ENCODE data around the gene TMED6. TPM values are rescaled to one million over a fixed set of nuclear protein-coding genes. Genes with fewer than 3 reads are reported as not detected.

Gene TMED6
- total RNA-seq, 1 experiment from 2014 or later: 0.59 TPM

GRCh38 chr16:69316595-69317034 lies 35.0 kb downstream of the TMED6 start:
- Histone ChIP-seq H3K9me3 (ENCODE audit: insufficient read depth, low read depth) (no peaks in the 10 kb centered on the region), H2AFZ (no peak overlapping the region), H4K20me1 (ENCODE audit: insufficient read depth) (peaks cover 21% of the 10 kb centered on the region), H3K27me3 (ENCODE audit: insufficient read depth, low read depth) (no peaks in the 10 kb centered on the region), H3K79me2 (ENCODE audit: low read depth) (peaks cover 31% of the 10 kb centered on the region), H3K36me3 (ENCODE audit: low read depth) (peaks cover 9% of the 10 kb centered on the region), H3K4me3 (no peak overlapping the region), H3K4me1 (replicated peaks; ENCODE audit: insufficient read depth) (peaks cover 8% of the 10 kb centered on the region; the same call in 1 of the 2 replicates), H3K9me2 (ENCODE audit: insufficient read depth) (no peaks in the 10 kb centered on the region), H3K4me2 (no peak overlapping the region), H3F3A (ENCODE audit: insufficient read depth, low read depth) (peaks cover 16% of the 10 kb centered on the region; the same call in 1 of the 2 replicates), H3K27ac (no peak overlapping the region)
- no peak for DNase-seq
- TF ChIP-seq EZH2 (IDR thresholded peaks at IDR 0.05; ENCODE audit: low read depth) (no peak), CTCF (conservative IDR thresholded peaks at IDR 0.05) (no peak)
- intact Hi-C loops (cut with micrococcal nuclease; ENCODE audit: unreplicated experiment): no loop called here
- no TSS peak for BruUV-seq (replicated peaks)
- POLR2A ChIA-PET (ENCODE audit: unreplicated experiment): no interaction called here
- CTCF ChIA-PET: no interaction called here

GRCh38 chr16:69315486-69316311 lies 35.9 kb downstream of the TMED6 start:
- no peak overlapping the region for H3K4me3 ChIP-seq
- intact Hi-C loops (cut with micrococcal nuclease; ENCODE audit: unreplicated experiment): no loop called here
- no peak overlapping the region for H3K4me2 ChIP-seq
- H3F3A ChIP-seq (ENCODE audit: insufficient read depth, low read depth): peaks cover 12% of the 10 kb centered on the region; the same call in 1 of the 2 replicates
- ChIA-PET POLR2A (ENCODE audit: unreplicated experiment) (no interaction called here), CTCF (no interaction called here)
- no TSS peak for BruUV-seq (replicated peaks)
- TF ChIP-seq CTCF (conservative IDR thresholded peaks at IDR 0.05) (no peak), EZH2 (IDR thresholded peaks at IDR 0.05; ENCODE audit: low read depth) (no peak)
- no peak for DNase-seq
- H3K36me3 ChIP-seq (ENCODE audit: low read depth): peaks cover 9% of the 10 kb centered on the region
- H3K79me2 ChIP-seq (ENCODE audit: low read depth): peaks cover 34% of the 10 kb centered on the region
- peaks cover 21% of the 10 kb centered on the region for H4K20me1 ChIP-seq (ENCODE audit: insufficient read depth)
- no peaks in the 10 kb centered on the region for H3K9me2 ChIP-seq (ENCODE audit: insufficient read depth)
- H3K9me3 ChIP-seq (ENCODE audit: insufficient read depth, low read depth): no peaks in the 10 kb centered on the region
- peaks cover 8% of the 10 kb centered on the region for H3K4me1 ChIP-seq (replicated peaks; ENCODE audit: insufficient read depth)
- no peak overlapping the region for H2AFZ ChIP-seq
- no peak overlapping the region for H3K27ac ChIP-seq
- H3K27me3 ChIP-seq (ENCODE audit: insufficient read depth, low read depth): no peaks in the 10 kb centered on the region

GRCh38 chr16:69314534-69314933 lies 37.1 kb downstream of the TMED6 start:
- POLR2A ChIA-PET (ENCODE audit: unreplicated experiment): no interaction called here
- Histone ChIP-seq H3K36me3 (ENCODE audit: low read depth) (peaks cover 9% of the 10 kb centered on the region), H2AFZ (no peak overlapping the region), H3K4me3 (no peak overlapping the region), H3K9me2 (ENCODE audit: insufficient read depth) (no peaks in the 10 kb centered on the region), H4K20me1 (ENCODE audit: insufficient read depth) (peaks cover 21% of the 10 kb centered on the region), H3K27me3 (ENCODE audit: insufficient read depth, low read depth) (no peaks in the 10 kb centered on the region), H3F3A (ENCODE audit: insufficient read depth, low read depth) (peaks cover 12% of the 10 kb centered on the region; the same call in 1 of the 2 replicates), H3K9me3 (ENCODE audit: insufficient read depth, low read depth) (no peaks in the 10 kb centered on the region), H3K79me2 (ENCODE audit: low read depth) (peaks cover 34% of the 10 kb centered on the region), H3K4me2 (no peak overlapping the region), H3K4me1 (replicated peaks; ENCODE audit: insufficient read depth) (peaks cover 8% of the 10 kb centered on the region), H3K27ac (no peak overlapping the region)
- TF ChIP-seq CTCF (conservative IDR thresholded peaks at IDR 0.05) (no peak), EZH2 (IDR thresholded peaks at IDR 0.05; ENCODE audit: low read depth) (no peak)
- DNase-seq: no peak
- CTCF ChIA-PET: no interaction called here
- no TSS peak for BruUV-seq (replicated peaks)
- intact Hi-C loops (cut with micrococcal nuclease; ENCODE audit: unreplicated experiment): no loop called here

Measured in PC-9 (cell line).